OCI-LY1 (cell line): ENCODE measurements around the gene ATP12A.
A peak's percentile ranks its signal among the peaks of the same experiment; 100 is the strongest.

Source experiments
- H2AFZ ChIP-seq: fragments of 200-600 bp; sonication (generic), shearing (Covaris generic); 2 replicates; pipeline ENCODE4 v1.6.0; 2014; ENCODE audit warnings: antibody characterized with exemption, mild to moderate bottlenecking, low read length
- H3F3A ChIP-seq: fragments of 200-600 bp; sonication (generic), shearing (Covaris generic); 2 replicates; pipeline ENCODE4 v1.6.0; 2014; ENCODE audit warnings: mild to moderate bottlenecking, antibody characterized with exemption, low read length, moderate library complexity; ENCODE audit not compliant: insufficient read depth
- H3K27ac ChIP-seq: fragments of 200-600 bp; sonication (generic); 2 replicates; pipeline ENCODE4 v1.5.1; 2014; ENCODE audit warnings: low read length, mixed run types, mild to moderate bottlenecking, low read depth; ENCODE audit not compliant: poor library complexity, severe bottlenecking
- H3K27me3 ChIP-seq: fragments of 200-600 bp; sonication (generic); 2 replicates; pipeline ENCODE4 v1.6.0; 2014; ENCODE audit warnings: antibody characterized with exemption, mild to moderate bottlenecking, low read length, moderate library complexity; ENCODE audit not compliant: insufficient read depth
- H3K36me3 ChIP-seq: fragments of 200-600 bp; sonication (generic); 2 replicates; pipeline ENCODE4 v1.6.1; 2014; ENCODE audit warnings: mild to moderate bottlenecking, antibody characterized with exemption, low read length, moderate library complexity, mixed read lengths; ENCODE audit not compliant: insufficient read depth
- H3K4me1 ChIP-seq: fragments of 200-600 bp; sonication (generic); 2 replicates; pipeline ENCODE4 v1.5.1; 2014; ENCODE audit warnings: mild to moderate bottlenecking, low read length, moderate library complexity; ENCODE audit not compliant: insufficient read depth, severe bottlenecking
- H3K4me2 ChIP-seq: fragments of 200-600 bp; sonication (generic), shearing (Covaris generic); 2 replicates; pipeline ENCODE4 v1.6.1; 2014; ENCODE audit warnings: low read length
- H3K4me3 ChIP-seq: fragments of 200-600 bp; sonication (generic); 2 replicates; pipeline ENCODE4 v1.5.1; 2014; ENCODE audit warnings: low read length, low read depth, mild to moderate bottlenecking, mixed read lengths; ENCODE audit not compliant: poor library complexity, severe bottlenecking
- H3K79me2 ChIP-seq: fragments of 200-600 bp; shearing (Covaris generic); 2 replicates; pipeline ENCODE4 v1.6.1; 2016; ENCODE audit warnings: mixed run types, low read length, mixed read lengths; ENCODE audit not compliant: insufficient read depth
- H3K9ac ChIP-seq: fragments of 200-600 bp; sonication (generic), shearing (Covaris generic); 2 replicates; pipeline ENCODE4 v1.6.1; 2014; ENCODE audit warnings: mild to moderate bottlenecking, low read length, mixed read lengths
- H3K9me2 ChIP-seq: fragments of 200-600 bp; sonication (generic), shearing (Covaris generic); 2 replicates; pipeline ENCODE4 v1.6.1; 2014; ENCODE audit warnings: low read depth, mild to moderate bottlenecking, low read length, mixed read lengths
- H3K9me3 ChIP-seq: fragments of 200-600 bp; shearing (Covaris generic); 2 replicates; pipeline ENCODE4 v1.6.1; 2014; ENCODE audit warnings: low read length, mixed read lengths
- H4K20me1 ChIP-seq: fragments of 200-600 bp; sonication (generic), shearing (Covaris generic); 2 replicates; pipeline ENCODE4 v1.6.0; 2016; ENCODE audit warnings: mild to moderate bottlenecking, low read length; ENCODE audit not compliant: insufficient read depth
- EZH2 ChIP-seq: fragments of 200-600 bp; sonication (generic), shearing (Covaris generic); IDR thresholded peaks from 2 replicates; pipeline ENCODE4 v1.8.0; 2017; ENCODE audit warnings: borderline replicate concordance, mixed run types, mild to moderate bottlenecking, antibody characterized with exemption, low read length, moderate library complexity, mixed read lengths
- TF ChIP-seq, protein P1 (sequence below): fragments of 200-600 bp; sonication (generic), shearing (Covaris generic); IDR thresholded peaks from 2 replicates; pipeline ENCODE4 v1.5.1; 2017; ENCODE audit warnings: mild to moderate bottlenecking, antibody characterized with exemption, low read length, moderate library complexity, mixed read lengths

Gene ATP12A

DNA sequence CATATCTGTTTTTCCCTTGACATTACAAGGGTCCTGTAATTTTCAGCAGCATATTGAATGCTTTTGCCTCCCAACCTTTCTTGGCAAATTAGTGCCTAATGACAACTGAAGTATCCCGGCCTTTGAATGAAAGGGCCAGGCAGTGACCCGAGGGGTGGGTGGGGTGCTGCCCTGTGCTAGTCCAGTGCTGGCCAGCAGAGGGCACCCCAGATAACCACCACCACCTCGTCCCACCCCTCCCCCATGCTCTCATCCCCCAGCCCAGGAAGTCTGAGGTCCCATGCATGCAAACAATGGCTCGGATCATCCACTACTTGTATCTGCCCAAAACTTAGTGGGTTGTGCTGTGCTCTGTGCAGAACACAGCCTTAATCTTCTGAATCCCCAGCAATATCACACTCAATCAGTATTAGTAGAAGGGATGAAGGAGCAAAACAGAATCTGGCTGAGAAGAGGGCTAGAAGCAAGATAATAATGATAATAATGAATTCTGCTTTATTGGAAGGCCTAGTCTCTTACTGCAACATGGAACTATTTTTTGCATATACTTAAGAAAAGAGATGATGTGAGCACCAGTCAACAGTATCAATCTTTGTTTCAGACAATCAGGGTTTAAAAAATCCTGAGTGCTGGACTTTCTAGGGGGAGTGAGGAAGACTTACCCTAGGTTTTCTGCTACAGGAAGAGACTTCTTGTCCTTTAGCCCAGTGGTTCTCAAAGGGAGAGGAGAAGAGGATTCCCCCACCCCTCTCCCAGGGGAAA lies 3.8 kb downstream of the ATP12A start:
- H3K9ac ChIP-seq, result no peak overlapping the region

DNA sequence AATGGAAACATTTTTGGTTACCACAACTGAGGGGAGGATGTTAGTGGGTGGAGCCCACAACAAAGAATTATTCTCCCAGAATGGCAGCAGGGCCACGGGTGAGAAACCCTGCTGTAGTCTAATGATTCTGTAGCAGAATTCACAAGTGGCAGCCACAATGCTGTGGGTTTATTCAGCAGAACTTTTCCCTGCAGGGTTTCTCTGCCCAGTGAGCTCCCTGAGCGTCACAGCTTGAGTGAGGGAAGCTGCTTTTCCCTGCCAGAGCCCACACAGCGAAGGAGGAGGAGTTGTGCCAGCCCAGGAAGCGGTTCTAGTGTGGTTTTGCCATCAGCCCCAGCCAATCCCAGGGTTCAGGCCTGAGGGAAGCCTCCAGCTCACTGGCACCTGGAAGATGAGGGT lies 4.4 kb downstream of the ATP12A start:
- Histone ChIP-seq H3K36me3 (no peaks in the 10 kb centered on the region), H3F3A (no peaks in the 10 kb centered on the region), H3K79me2 (no peaks in the 10 kb centered on the region), H3K9me3 (no peaks in the 10 kb centered on the region), H3K9ac (no peak overlapping the region), H3K4me3 (no peak overlapping the region), H3K27me3 (no peaks in the 10 kb centered on the region), H3K4me1 (peaks cover 3% of the 10 kb centered on the region), H3K4me2 (no peak overlapping the region), H3K9me2 (no peaks in the 10 kb centered on the region), H4K20me1 (no peaks in the 10 kb centered on the region), H3K27ac (no peak overlapping the region), H2AFZ (no peak overlapping the region)
- no peak for TF ChIP-seq EZH2
- TF ChIP-seq, protein P1, sequence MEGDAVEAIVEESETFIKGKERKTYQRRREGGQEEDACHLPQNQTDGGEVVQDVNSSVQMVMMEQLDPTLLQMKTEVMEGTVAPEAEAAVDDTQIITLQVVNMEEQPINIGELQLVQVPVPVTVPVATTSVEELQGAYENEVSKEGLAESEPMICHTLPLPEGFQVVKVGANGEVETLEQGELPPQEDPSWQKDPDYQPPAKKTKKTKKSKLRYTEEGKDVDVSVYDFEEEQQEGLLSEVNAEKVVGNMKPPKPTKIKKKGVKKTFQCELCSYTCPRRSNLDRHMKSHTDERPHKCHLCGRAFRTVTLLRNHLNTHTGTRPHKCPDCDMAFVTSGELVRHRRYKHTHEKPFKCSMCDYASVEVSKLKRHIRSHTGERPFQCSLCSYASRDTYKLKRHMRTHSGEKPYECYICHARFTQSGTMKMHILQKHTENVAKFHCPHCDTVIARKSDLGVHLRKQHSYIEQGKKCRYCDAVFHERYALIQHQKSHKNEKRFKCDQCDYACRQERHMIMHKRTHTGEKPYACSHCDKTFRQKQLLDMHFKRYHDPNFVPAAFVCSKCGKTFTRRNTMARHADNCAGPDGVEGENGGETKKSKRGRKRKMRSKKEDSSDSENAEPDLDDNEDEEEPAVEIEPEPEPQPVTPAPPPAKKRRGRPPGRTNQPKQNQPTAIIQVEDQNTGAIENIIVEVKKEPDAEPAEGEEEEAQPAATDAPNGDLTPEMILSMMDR, result no peak

More for the DNA sequence above, 3.8 kb downstream of the ATP12A start:
- Histone ChIP-seq H4K20me1 (no peaks in the 10 kb centered on the region), H3K4me3 (no peak overlapping the region), H3K4me1 (peaks cover 3% of the 10 kb centered on the region), H3K79me2 (no peaks in the 10 kb centered on the region), H3F3A (no peaks in the 10 kb centered on the region), H3K9me3 (no peaks in the 10 kb centered on the region), H2AFZ (no peak overlapping the region), H3K36me3 (no peaks in the 10 kb centered on the region), H3K4me2 (no peak overlapping the region), H3K9me2 (no peaks in the 10 kb centered on the region), H3K27me3 (no peaks in the 10 kb centered on the region), H3K27ac (no peak overlapping the region)
- TF ChIP-seq EZH2, result no peak
- TF ChIP-seq, protein P1, result peak; percentile 85

DNA sequence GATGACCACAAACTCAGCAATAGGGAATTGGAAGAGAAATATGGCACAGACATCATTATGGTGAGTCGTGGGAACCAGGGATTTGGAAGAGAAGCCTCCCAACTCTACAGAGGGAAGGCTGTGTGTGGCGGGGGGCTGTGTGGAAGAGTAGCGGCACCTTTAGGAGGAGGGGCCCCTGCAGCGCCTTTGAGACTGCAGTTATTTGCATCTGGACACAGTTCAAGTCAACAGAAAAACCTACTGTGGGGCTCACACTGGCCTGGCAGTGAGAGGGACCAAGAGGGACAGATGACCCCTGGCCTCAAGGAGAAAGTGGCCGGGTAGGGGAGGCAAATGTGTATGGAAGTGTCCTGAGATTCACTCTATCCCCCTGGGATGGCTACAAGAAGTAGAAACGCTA lies 5.1 kb downstream of the ATP12A start:
- Histone ChIP-seq H3K36me3 (no peaks in the 10 kb centered on the region), H3K9ac (no peak overlapping the region), H3K4me1 (peaks cover 3% of the 10 kb centered on the region), H3K79me2 (no peaks in the 10 kb centered on the region), H4K20me1 (no peaks in the 10 kb centered on the region), H3K9me3 (no peaks in the 10 kb centered on the region), H3K9me2 (no peaks in the 10 kb centered on the region), H3K4me3 (no peak overlapping the region), H3K27ac (no peak overlapping the region), H3F3A (no peaks in the 10 kb centered on the region), H3K4me2 (no peak overlapping the region), H2AFZ (no peak overlapping the region), H3K27me3 (no peaks in the 10 kb centered on the region)
- no peak for TF ChIP-seq EZH2
- TF ChIP-seq, protein P1, result no peak
